Mesothelial cell of epicardium (in vitro differentiated cells): Measurements from ENCODE around the gene LSMEM2. TPM values are rescaled to one million over a fixed set of nuclear protein-coding genes. Genes with fewer than 3 reads are reported as not detected.

ENCODE experiments used
- DNase-seq, 2 experiments: peaks; one replicate each; pipeline ENCODE4 v3.0.0; 2021; ENCODE audit warnings: low spot score in 2 of 2; ENCODE audit not compliant: unreplicated experiment in 2 of 2
- H3K27ac Mint-ChIP-seq: 2 replicates; pipeline ENCODE4 v1.8.0; 2021; ENCODE audit warnings: mixed read lengths
- H3K27me3 Mint-ChIP-seq: 2 replicates; pipeline ENCODE4 v1.8.0; 2021; ENCODE audit warnings: low read depth, mixed read lengths
- H3K36me3 Mint-ChIP-seq: 2 replicates; pipeline ENCODE4 v1.8.0; 2021; ENCODE audit warnings: mixed read lengths
- H3K4me1 Mint-ChIP-seq: 2 replicates; pipeline ENCODE4 v1.8.0; 2021; ENCODE audit warnings: mixed read lengths
- H3K4me3 Mint-ChIP-seq: 2 replicates; pipeline ENCODE4 v1.8.0; 2021; ENCODE audit warnings: mild to moderate bottlenecking, moderate library complexity, mixed read lengths
- H3K9me3 Mint-ChIP-seq: 2 replicates; pipeline ENCODE4 v1.8.0; 2021; ENCODE audit warnings: mixed read lengths
- total RNA-seq: library from RNA; stranded (reverse); gene quantifications from 3 replicates; pipeline ENCODE4 v1.2.1, GENCODE V29; 2021
- TF ChIP-seq, protein P1 (sequence below): fragments of 200-600 bp; sonication (generic); IDR thresholded peaks from one replicate; pipeline ENCODE4 v1.5.0; 2021; ENCODE audit warnings: antibody characterized with exemption; ENCODE audit not compliant: unreplicated experiment

Gene LSMEM2
- total RNA-seq, 1 donor from 2014 or later, result 0.38 TPM

DNA sequence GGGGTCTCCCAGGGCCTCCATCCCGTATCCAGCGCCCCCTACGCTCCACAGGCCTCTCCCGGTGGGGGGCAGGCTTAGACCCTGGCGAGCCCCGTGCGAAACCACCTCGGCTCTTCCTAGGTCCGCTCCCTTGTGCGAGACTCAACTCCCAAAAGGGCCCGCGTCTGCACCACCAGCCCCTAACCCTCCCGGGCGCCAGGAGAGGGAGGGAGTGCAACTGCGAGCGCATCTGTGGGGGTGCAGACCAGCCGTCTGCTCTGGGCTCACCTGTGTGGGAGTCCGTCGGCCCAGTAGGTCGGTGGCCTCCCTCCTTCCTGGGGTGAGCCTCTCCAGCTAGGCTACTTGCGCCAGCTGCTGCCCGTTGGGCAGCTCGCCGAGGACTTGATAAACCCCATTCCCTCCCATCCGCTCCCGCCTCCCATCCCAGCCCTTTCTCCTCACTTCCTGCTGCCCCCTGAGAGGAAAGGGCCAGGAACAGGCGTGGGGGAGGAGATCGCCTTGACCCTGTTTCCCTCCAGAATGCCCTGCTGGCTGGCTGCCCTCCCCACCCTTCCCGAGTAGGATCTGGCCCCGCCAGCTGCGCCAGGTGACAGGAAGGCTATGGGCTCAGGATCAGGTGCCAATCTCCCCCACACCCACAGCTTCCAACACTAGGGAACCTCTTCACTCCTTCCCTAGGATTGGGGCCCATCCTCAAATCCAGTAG, 43.7 kb downstream of the LSMEM2 start, which contains the start of gene HYAL2:
Gene HYAL2 (minus strand): TSS at position 360 of the 706 bp plus-strand sequence. CDS start 2,256 bp downstream, outside the sequence.
- H3K4me3 Mint-ChIP-seq, result peak within 1 kb of the TSS; percentile 81
- TF ChIP-seq, protein P1, sequence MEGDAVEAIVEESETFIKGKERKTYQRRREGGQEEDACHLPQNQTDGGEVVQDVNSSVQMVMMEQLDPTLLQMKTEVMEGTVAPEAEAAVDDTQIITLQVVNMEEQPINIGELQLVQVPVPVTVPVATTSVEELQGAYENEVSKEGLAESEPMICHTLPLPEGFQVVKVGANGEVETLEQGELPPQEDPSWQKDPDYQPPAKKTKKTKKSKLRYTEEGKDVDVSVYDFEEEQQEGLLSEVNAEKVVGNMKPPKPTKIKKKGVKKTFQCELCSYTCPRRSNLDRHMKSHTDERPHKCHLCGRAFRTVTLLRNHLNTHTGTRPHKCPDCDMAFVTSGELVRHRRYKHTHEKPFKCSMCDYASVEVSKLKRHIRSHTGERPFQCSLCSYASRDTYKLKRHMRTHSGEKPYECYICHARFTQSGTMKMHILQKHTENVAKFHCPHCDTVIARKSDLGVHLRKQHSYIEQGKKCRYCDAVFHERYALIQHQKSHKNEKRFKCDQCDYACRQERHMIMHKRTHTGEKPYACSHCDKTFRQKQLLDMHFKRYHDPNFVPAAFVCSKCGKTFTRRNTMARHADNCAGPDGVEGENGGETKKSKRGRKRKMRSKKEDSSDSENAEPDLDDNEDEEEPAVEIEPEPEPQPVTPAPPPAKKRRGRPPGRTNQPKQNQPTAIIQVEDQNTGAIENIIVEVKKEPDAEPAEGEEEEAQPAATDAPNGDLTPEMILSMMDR, result no peak
- no peaks in the 10 kb centered on the region for H3K27me3 Mint-ChIP-seq
- peaks cover 49% of the 10 kb centered on the region for H3K4me1 Mint-ChIP-seq
- no peaks in the 10 kb centered on the region for H3K9me3 Mint-ChIP-seq
- peak within 1 kb of the TSS; percentile 95 for H3K27ac Mint-ChIP-seq
- H3K36me3 Mint-ChIP-seq, result peaks cover 5% of the 10 kb centered on the region
- DNase-seq, result no peak

DNA sequence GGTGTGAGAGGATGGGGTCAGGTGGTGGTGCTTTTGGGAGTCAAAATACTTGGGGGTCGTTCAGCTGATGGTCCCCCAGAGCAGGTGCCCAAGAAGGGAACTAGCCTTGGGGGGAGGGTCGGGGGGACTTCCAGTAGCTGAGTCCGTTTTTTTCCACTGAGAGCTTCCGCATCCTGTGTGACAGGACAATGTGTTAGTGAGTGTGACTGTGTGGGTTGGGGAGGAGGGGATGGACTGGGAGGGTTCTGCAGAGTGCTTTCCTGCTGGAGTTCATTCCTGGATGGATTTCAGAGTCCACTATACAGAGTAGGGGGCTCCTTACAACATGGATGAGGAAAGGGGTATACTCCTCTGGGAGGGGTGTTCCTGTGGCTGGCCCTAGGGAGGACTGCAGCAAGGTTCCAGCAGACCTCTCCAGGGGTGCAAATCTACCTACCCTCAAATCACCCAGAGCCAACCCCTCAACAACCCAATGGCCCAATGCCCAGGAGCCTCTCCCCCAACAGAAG, 44.3 kb downstream of the LSMEM2 start:
- Mint-ChIP-seq H3K9me3 (no peaks in the 10 kb centered on the region), H3K27me3 (no peaks in the 10 kb centered on the region), H3K36me3 (peaks cover 5% of the 10 kb centered on the region), H3K4me3 (no peak overlapping the region), H3K4me1 (peaks cover 46% of the 10 kb centered on the region), H3K27ac (no peak overlapping the region)
- TF ChIP-seq, protein P1, result no peak
- DNase-seq, result no peak

DNA sequence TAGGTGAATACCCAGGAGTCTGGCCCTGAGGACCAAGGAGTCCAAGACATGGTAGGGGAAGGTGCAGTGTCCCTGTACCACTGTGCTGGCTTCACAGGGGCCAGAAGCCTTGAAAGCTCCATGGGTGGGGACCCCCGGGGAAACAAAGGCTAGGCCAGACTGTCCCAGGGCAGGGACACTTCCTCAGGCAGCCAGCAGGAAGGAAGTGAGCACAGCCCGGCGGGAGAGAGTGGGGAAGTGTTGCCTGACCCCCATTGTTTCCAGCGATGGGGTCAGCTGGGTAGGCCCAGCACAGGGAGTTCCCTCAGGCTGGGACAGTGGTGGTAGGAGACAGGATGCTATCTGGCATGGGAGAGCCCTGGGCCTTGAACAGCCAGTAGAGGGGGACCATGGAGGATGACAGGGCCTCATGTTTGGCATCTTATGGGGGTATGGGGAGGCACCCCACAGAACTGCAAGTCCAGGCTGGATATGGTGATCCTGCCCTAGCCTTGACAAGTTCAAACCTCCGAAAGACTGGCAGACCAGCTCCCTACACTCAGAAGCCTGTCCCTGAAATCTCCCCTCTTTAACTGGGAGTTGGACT, 44.8 kb downstream of the LSMEM2 start:
- Mint-ChIP-seq H3K36me3 (peaks cover 2% of the 10 kb centered on the region), H3K27ac (no peak overlapping the region), H3K27me3 (no peaks in the 10 kb centered on the region), H3K4me1 (peaks cover 47% of the 10 kb centered on the region), H3K4me3 (no peak overlapping the region), H3K9me3 (no peaks in the 10 kb centered on the region)
- DNase-seq, result no peak
- TF ChIP-seq, protein P1, result no peak

DNA sequence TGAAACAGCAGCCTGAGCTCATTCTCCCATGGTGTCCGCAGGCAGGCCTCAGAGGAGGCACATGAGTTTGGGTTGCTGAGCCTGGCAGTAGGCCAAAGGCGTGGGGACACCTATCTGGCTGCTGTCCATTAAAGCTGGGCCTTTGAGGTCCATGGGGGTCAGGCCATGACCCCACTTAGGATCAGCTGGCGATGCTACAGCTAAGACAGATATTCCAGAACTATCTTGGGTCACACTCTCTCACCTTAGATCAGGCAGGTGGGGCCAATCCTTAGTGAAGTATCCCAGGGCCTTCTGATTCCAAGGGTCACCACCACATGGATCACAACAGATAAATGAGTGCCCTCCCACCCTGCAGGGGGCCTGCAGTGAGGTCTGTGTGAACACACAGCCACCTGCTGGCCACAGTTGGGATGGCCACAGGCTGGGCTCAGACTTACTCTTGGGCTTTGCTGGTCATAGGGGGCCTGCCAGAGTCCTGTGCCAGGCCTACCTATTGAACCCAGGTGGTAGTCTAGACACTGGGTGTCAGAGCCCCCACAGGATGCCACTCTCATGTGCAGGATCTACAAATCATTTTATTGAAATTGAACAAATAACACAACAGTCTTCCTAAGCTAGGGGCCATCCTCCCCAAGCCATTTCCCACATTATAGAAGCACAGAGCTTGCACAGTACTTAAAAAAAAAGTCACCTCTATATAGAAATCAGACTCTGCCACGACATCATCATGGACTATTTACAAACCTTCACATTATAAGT, 45.6 kb downstream of the LSMEM2 start:
- TF ChIP-seq, protein P1, result peak; percentile 83
- Mint-ChIP-seq H3K9me3 (no peaks in the 10 kb centered on the region), H3K27me3 (no peaks in the 10 kb centered on the region), H3K36me3 (no peaks in the 10 kb centered on the region), H3K4me1 (peaks cover 38% of the 10 kb centered on the region), H3K4me3 (peak overlapping the region; percentile 14), H3K27ac (peak overlapping the region; percentile 40)
- DNase-seq, result peak in 1 of 2 experiments; percentile 76

DNA sequence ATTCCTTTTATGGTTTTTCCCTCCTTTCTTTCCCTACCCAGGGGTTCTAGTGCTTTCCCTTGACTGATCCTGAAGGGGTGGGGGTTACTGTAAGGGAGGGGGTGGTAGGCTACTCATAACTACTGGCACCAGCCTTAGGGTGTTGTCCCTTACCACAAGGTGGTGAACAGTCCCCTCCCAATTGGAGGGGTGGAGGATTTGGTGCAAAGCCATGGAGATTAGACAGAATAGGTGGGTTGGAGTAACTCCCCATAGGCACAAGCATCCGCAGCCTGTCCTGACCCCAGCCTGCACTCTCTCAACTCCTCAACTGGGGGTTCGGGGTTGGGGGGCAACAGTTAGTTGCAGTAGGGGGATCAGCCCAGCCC, 46.2 kb downstream of the LSMEM2 start:
- H3K27ac Mint-ChIP-seq, result no peak overlapping the region
- H3K4me1 Mint-ChIP-seq, result peaks cover 33% of the 10 kb centered on the region
- TF ChIP-seq, protein P1, result no peak
- H3K9me3 Mint-ChIP-seq, result no peaks in the 10 kb centered on the region
- DNase-seq, result no peak
- no peaks in the 10 kb centered on the region for H3K36me3 Mint-ChIP-seq
- no peaks in the 10 kb centered on the region for H3K27me3 Mint-ChIP-seq
- H3K4me3 Mint-ChIP-seq, result no peak overlapping the region
